Mesenchymal stem cell (in vitro differentiated cells and primary cell): ENCODE results near the gene HRNR. TPM values are rescaled to one million over a fixed set of nuclear protein-coding genes. Genes with fewer than 3 reads are reported as not detected.
"Not testable (repeated sequence)": the region's sequence is repeated elsewhere in the genome, so short reads cannot be mapped to it uniquely, and the experiment has no call there.

Experiments
- DNase-seq: peaks from one replicate; pipeline ENCODE4 v3.0.0-alpha.2; 2013
- H2AFZ ChIP-seq: one replicate; pipeline ENCODE4 v1.6.1; 2013; ENCODE audit warnings: low read depth, mild to moderate bottlenecking, control low read depth, inconsistent platforms, low read length, moderate library complexity
- H2AK5ac ChIP-seq: 2 replicates; pipeline ENCODE4 v1.6.1; 2013; ENCODE audit warnings: low read length, moderate library complexity, mild to moderate bottlenecking, inconsistent platforms; ENCODE audit not compliant: severe bottlenecking
- H2BK120ac ChIP-seq: one replicate; pipeline ENCODE4 v1.6.1; 2013; ENCODE audit warnings: low read depth, mild to moderate bottlenecking, inconsistent platforms, low read length, moderate library complexity
- H2BK12ac ChIP-seq, 2 experiments: one replicate each; pipeline ENCODE4 v1.6.1; 2013; ENCODE audit warnings: inconsistent platforms in 2 of 2, low read length in 2 of 2, mild to moderate bottlenecking in 2 of 2, moderate library complexity in 2 of 2, control low read depth in 1 of 2
- H2BK15ac ChIP-seq: one replicate; pipeline ENCODE4 v1.6.1; 2013; ENCODE audit warnings: mild to moderate bottlenecking, low read depth, inconsistent platforms; ENCODE audit not compliant: poor library complexity, severe bottlenecking
- H2BK5ac ChIP-seq: 2 replicates; pipeline ENCODE4 v1.6.1; 2013; ENCODE audit warnings: low read depth, mild to moderate bottlenecking, low read length, control low read depth, inconsistent platforms; ENCODE audit not compliant: poor library complexity, severe bottlenecking
- H3K14ac ChIP-seq, 2 experiments: one replicate each; pipeline ENCODE4 v1.6.1; 2013; ENCODE audit warnings: inconsistent platforms in 2 of 2, low read length in 2 of 2, control low read depth in 1 of 2, mild to moderate bottlenecking in 1 of 2, moderate library complexity in 1 of 2
- H3K18ac ChIP-seq, 2 experiments: one replicate each; pipeline ENCODE4 v1.6.1; 2013; ENCODE audit warnings: inconsistent platforms in 2 of 2, low read length in 2 of 2, control low read depth in 1 of 2, low read depth in 1 of 2, mild to moderate bottlenecking in 1 of 2
- H3K23ac ChIP-seq, 2 experiments: one replicate each; pipeline ENCODE4 v1.6.1; 2013; ENCODE audit warnings: inconsistent platforms in 2 of 2, low read length in 2 of 2, mild to moderate bottlenecking in 2 of 2, moderate library complexity in 2 of 2, control low read depth in 1 of 2
- H3K27ac ChIP-seq: 2 replicates; pipeline ENCODE4 v1.5.1; 2013; ENCODE audit warnings: mild to moderate bottlenecking, moderate library complexity, low read length, control low read depth, inconsistent platforms; ENCODE audit not compliant: poor library complexity, severe bottlenecking
- H3K27me3 ChIP-seq, 2 experiments: 2 replicates each; pipeline versions ENCODE4 v1.6.1 to v1.7.0; 2013; ENCODE audit warnings: low read length in 2 of 2, mild to moderate bottlenecking in 2 of 2, moderate library complexity in 2 of 2, control low read depth in 1 of 2, inconsistent platforms in 1 of 2; ENCODE audit not compliant: control insufficient read depth in 1 of 2, insufficient read depth in 1 of 2
- H3K36me3 ChIP-seq, 2 experiments: 2 replicates each; pipeline versions ENCODE4 v1.6.1 to v1.7.0; 2013; ENCODE audit warnings: low read length in 2 of 2, control low read depth in 1 of 2, inconsistent platforms in 1 of 2, low read depth in 1 of 2, mild to moderate bottlenecking in 1 of 2; ENCODE audit not compliant: insufficient read depth in 2 of 2, control insufficient read depth in 1 of 2
- H3K4ac ChIP-seq, 2 experiments: one replicate each; pipeline ENCODE4 v1.6.1; 2013; ENCODE audit warnings: inconsistent platforms in 2 of 2, low read length in 2 of 2, mild to moderate bottlenecking in 2 of 2, moderate library complexity in 2 of 2, control low read depth in 1 of 2, low read depth in 1 of 2
- H3K4me1 ChIP-seq: 2 replicates; pipeline ENCODE4 v1.6.1; 2013; ENCODE audit warnings: low read depth, low read length, control low read depth; ENCODE audit not compliant: control insufficient read depth, insufficient read depth
- H3K4me2 ChIP-seq: 2 replicates; pipeline ENCODE4 v1.6.1; 2013; ENCODE audit warnings: low read length, mild to moderate bottlenecking, inconsistent platforms; ENCODE audit not compliant: poor library complexity, severe bottlenecking
- H3K4me3 ChIP-seq, 2 experiments: 2 replicates each; pipeline versions ENCODE4 v1.5.1 to v1.7.0; 2013; ENCODE audit warnings: low read length in 2 of 2, mild to moderate bottlenecking in 2 of 2, control low read depth in 1 of 2, low read depth in 1 of 2; ENCODE audit not compliant: insufficient read depth in 1 of 2
- H3K79me1 ChIP-seq: replicated peaks from 2 replicates; pipeline ENCODE4 v1.6.1; 2013; ENCODE audit warnings: mild to moderate bottlenecking, control low read depth, low read length, inconsistent platforms; ENCODE audit not compliant: poor library complexity, severe bottlenecking
- H3K9ac ChIP-seq: 2 replicates; pipeline ENCODE4 v1.7.0; 2013; ENCODE audit warnings: mild to moderate bottlenecking, low read length, moderate library complexity
- H3K9me3 ChIP-seq: 2 replicates; pipeline ENCODE4 v1.7.0; 2013; ENCODE audit warnings: mild to moderate bottlenecking, low read length; ENCODE audit not compliant: control insufficient read depth
- H4K8ac ChIP-seq: one replicate; pipeline ENCODE4 v1.6.1; 2013; ENCODE audit warnings: inconsistent platforms, mild to moderate bottlenecking, low read length, moderate library complexity
- H4K91ac ChIP-seq: one replicate; pipeline ENCODE4 v1.6.1; 2013; ENCODE audit warnings: mild to moderate bottlenecking, low read length, inconsistent platforms
- WGBS: methylation state at CpG from one replicate; pipeline ENCODE4 v1.1.7; 2013; ENCODE audit warnings: mixed read lengths; 5-methylcytosine and 5-hydroxymethylcytosine counted together
- polyA plus RNA-seq, 2 experiments: library from polyadenylated mRNA; stranded (reverse); fragments of 200-250 nt; gene quantifications; one replicate each; pipeline ENCODE4 v1.2.3, GENCODE V29; 2013

The HRNR gene
- not detected for polyA plus RNA-seq (2013, experiment 1 of 2)
- not detected for polyA plus RNA-seq (2013, experiment 2 of 2)

DNA sequence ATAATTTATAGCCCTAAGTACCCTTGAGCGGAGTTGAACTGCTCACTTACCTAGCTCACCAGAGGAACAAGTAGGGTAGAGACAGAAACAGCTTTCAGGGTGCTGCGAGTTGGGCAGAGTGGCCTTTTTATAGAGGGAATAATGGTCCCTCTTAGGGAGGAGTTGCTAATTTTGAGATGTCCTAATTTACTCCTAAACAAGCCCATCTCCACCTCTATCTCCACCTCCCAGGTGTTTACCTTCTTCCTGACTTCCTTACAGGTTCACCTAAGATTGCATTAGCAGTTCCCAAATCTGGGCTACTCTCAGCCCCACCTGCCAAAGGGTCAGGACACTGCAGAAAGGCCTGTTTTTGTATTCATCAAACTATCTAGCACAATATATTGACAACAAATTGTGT lies at the start of gene HRNR:
Gene HRNR (minus strand): TSS at position 101 of the 400 bp plus-strand sequence. CDS start 940 bp downstream, outside the sequence.
- no peak within 1 kb of the TSS for H2AK5ac ChIP-seq
- H3K18ac ChIP-seq, result no peak within 1 kb of the TSS

GRCh38 chr1:152256394-152256793 lies 32.4 kb upstream of the HRNR start:
- not testable (repeated sequence) for H2BK12ac ChIP-seq, H2AK5ac ChIP-seq, DNase-seq, H3K36me3 ChIP-seq, H3K14ac ChIP-seq, H3K4me2 ChIP-seq, H3K9me3 ChIP-seq, H3K4me3 ChIP-seq, H3K27me3 ChIP-seq, H3K79me1 ChIP-seq, H2BK5ac ChIP-seq, H4K91ac ChIP-seq, H3K23ac ChIP-seq, H3K4me1 ChIP-seq, H3K18ac ChIP-seq, H2BK120ac ChIP-seq, H2AFZ ChIP-seq, H3K4ac ChIP-seq, H3K27ac ChIP-seq, H4K8ac ChIP-seq, H3K9ac ChIP-seq, H2BK15ac ChIP-seq
- WGBS, result 82% methylated on average over 17 of the region's 21 CpGs

More for the DNA sequence above, at the start of gene HRNR:
- Histone ChIP-seq H3K4me2 (no peak within 1 kb of the TSS), H4K91ac (no peak within 1 kb of the TSS), H3K4ac (no peak within 1 kb of the TSS), H2BK5ac (no peak within 1 kb of the TSS), H3K79me1 (no peaks in the 10 kb centered on the region), H3K27ac (no peak within 1 kb of the TSS), H3K4me1 (no peaks in the 10 kb centered on the region), H2BK12ac (no peak within 1 kb of the TSS), H3K4me3 (no peak within 1 kb of the TSS), H3K9me3 (no peaks in the 10 kb centered on the region), H4K8ac (no peak within 1 kb of the TSS), H2AFZ (no peak within 1 kb of the TSS), H2BK120ac (no peak within 1 kb of the TSS), H3K14ac (no peak within 1 kb of the TSS), H3K27me3 (no peaks in the 10 kb centered on the region), H3K9ac (no peak within 1 kb of the TSS), H3K36me3 (no peaks in the 10 kb centered on the region), H2BK15ac (no peak within 1 kb of the TSS), H3K23ac (no peak within 1 kb of the TSS)
- DNase-seq, result no peak
- WGBS, result no CpG with 5 or more reads among the region's 2 CpGs

DNA sequence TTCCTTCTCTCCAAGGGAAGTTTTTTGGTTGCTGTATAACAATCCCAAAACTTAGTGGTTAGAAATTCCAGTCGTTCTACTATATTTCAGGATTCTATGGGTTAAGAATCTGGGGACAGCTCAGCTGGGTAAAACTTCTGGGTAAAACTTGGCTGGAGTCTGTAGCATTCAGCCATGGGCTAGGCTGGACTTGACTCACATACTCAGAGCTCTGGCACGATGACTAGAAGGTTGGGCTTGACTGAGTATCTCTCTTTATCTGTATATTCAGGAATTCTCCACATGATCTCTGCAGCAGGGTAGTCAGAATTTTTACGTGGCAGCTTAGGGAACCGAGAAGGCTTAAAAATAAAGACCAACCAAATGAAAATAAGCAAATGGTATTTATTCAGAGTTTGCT lies 28.2 kb upstream of the HRNR start:
- no peaks in the 10 kb centered on the region for H3K4me1 ChIP-seq
- WGBS, result 0% methylated on average over 2 of the region's 4 CpGs

GRCh38 chr1:152251391-152251790 lies 27.4 kb upstream of the HRNR start:
- Histone ChIP-seq H2BK5ac (no peak overlapping the region), H2BK120ac (no peak overlapping the region), H3K4me3 (no peak overlapping the region), H3K36me3 (no peaks in the 10 kb centered on the region), H3K4me1 (no peaks in the 10 kb centered on the region), H2BK15ac (no peak overlapping the region), H2AFZ (no peak overlapping the region), H3K27me3 (no peaks in the 10 kb centered on the region), H4K91ac (no peak overlapping the region), H3K9me3 (no peaks in the 10 kb centered on the region), H2BK12ac (no peak overlapping the region), H3K4ac (no peak overlapping the region), H3K18ac (no peak overlapping the region), H3K14ac (no peak overlapping the region), H3K79me1 (no peaks in the 10 kb centered on the region), H3K4me2 (no peak overlapping the region), H3K27ac (no peak overlapping the region), H3K23ac (no peak overlapping the region), H2AK5ac (no peak overlapping the region), H3K9ac (no peak overlapping the region), H4K8ac (no peak overlapping the region)
- 33% methylated on average over 1 of the region's 2 CpGs for WGBS
- no peak for DNase-seq

More for the DNA sequence above, 28.2 kb upstream of the HRNR start:
- H3K4me2 ChIP-seq, result no peak overlapping the region
- no peak overlapping the region for H4K8ac ChIP-seq
- no peak overlapping the region for H2BK5ac ChIP-seq
- no peak overlapping the region for H2BK120ac ChIP-seq
- H3K4me3 ChIP-seq, result no peak overlapping the region
- no peak overlapping the region for H2BK12ac ChIP-seq
- no peak overlapping the region for H3K27ac ChIP-seq
- no peak overlapping the region for H2AFZ ChIP-seq
- H3K9me3 ChIP-seq, result no peaks in the 10 kb centered on the region
- no peaks in the 10 kb centered on the region for H3K27me3 ChIP-seq
- no peaks in the 10 kb centered on the region for H3K36me3 ChIP-seq
- no peak overlapping the region for H4K91ac ChIP-seq
- no peak overlapping the region for H2BK15ac ChIP-seq
- H3K23ac ChIP-seq, result no peak overlapping the region
- no peak overlapping the region for H2AK5ac ChIP-seq
- H3K18ac ChIP-seq, result no peak overlapping the region
- H3K9ac ChIP-seq, result no peak overlapping the region
- DNase-seq, result no peak
- no peak overlapping the region for H3K4ac ChIP-seq
- no peak overlapping the region for H3K14ac ChIP-seq
- H3K79me1 ChIP-seq, result no peaks in the 10 kb centered on the region
